Activated CD8-positive, alpha-beta T cell treated with anti-CD3 and anti-CD28 coated beads for 36 hours (primary cell): ENCODE results near the gene ARHGAP31. TPM values are rescaled to one million over a fixed set of nuclear protein-coding genes. Genes with fewer than 3 reads are reported as not detected.

Experiments used
- ATAC-seq: fragments of 200-7000 bp; cut with Tn5 transposase; one replicate; pipeline ENCODE4 v1.10.0; 2021; ENCODE audit warnings: mild to moderate bottlenecking, moderate library complexity
- CTCF ChIA-PET: fragments of 350-600 bp; sonication (Branson Sonifier 250); formaldehyde crosslinking; loops from one replicate; lab custom pipeline; 2021; ENCODE audit warnings: antibody characterized with exemption; lab: Charles Lee
- POLR2A ChIA-PET: fragments of 350-600 bp; sonication (Branson Sonifier 250); formaldehyde crosslinking; loops from one replicate; lab custom pipeline; 2021; ENCODE audit warnings: antibody characterized with exemption; lab: Charles Lee
- DNase-seq: peaks from one replicate; pipeline ENCODE4 v3.0.0-alpha.2; 2020
- H3K27ac Mint-ChIP-seq: one replicate; pipeline ENCODE4 v1.8.0; 2021; ENCODE audit warnings: mild to moderate bottlenecking, mixed read lengths
- H3K27me3 Mint-ChIP-seq: one replicate; pipeline ENCODE4 v1.8.0; 2021; ENCODE audit warnings: mixed read lengths
- H3K36me3 Mint-ChIP-seq: one replicate; pipeline ENCODE4 v1.8.0; 2021; ENCODE audit warnings: low read depth, mixed read lengths
- H3K4me1 Mint-ChIP-seq: one replicate; pipeline ENCODE4 v1.8.0; 2021; ENCODE audit warnings: low read depth, mixed read lengths
- H3K4me3 Mint-ChIP-seq: one replicate; pipeline ENCODE4 v1.8.0; 2021; ENCODE audit warnings: mild to moderate bottlenecking, moderate library complexity, mixed read lengths
- H3K9me3 Mint-ChIP-seq: one replicate; pipeline ENCODE4 v1.8.0; 2021; ENCODE audit warnings: mixed read lengths
- CTCF ChIP-seq: fragments of 200-600 bp; IDR thresholded peaks from one replicate; pipeline ENCODE4 v1.8.0; 2022; ENCODE audit warnings: antibody characterized with exemption, mild to moderate bottlenecking
- intact Hi-C: fragments of 100-400 bp; cut with micrococcal nuclease; formaldehyde crosslinking; loops from one replicate; pipeline ENCODE4 v1.10.0; 2022
- total RNA-seq, 2 experiments: library from RNA; stranded (reverse); gene quantifications; one replicate each; pipeline ENCODE4 v1.2.3, GENCODE V29; 2021

The ARHGAP31 gene
- total RNA-seq, 2 experiments from 2014 or later, result 6.6 to 8.0 TPM

GRCh38 chr3:119427669-119428068, 133.5 kb downstream of the ARHGAP31 start:
- CTCF ChIA-PET, result interaction anchor here (0.7 to 1.1 kb wide), 2 partner anchors 11 to 92 kb away, joined by 3 read pairs; no protein-coding TSS in a partner anchor
- Mint-ChIP-seq H3K27me3 (no peaks in the 10 kb centered on the region), H3K36me3 (peaks cover 50% of the 10 kb centered on the region), H3K4me3 (no peak overlapping the region), H3K4me1 (no peaks in the 10 kb centered on the region), H3K9me3 (peaks cover 45% of the 10 kb centered on the region), H3K27ac (no peak overlapping the region)
- DNase-seq (no peak), ATAC-seq (no peak)
- POLR2A ChIA-PET, result interaction anchor here (0.6 to 1.5 kb wide), 3 partner anchors 30 to 417 kb away, joined by 3 to 6 read pairs (median 5); no protein-coding TSS in a partner anchor
- intact Hi-C loops, result no loop called here
- no peak for TF ChIP-seq CTCF

- no peak overlapping the region for H3K4me3 Mint-ChIP-seq
- no peak overlapping the region for H3K27ac Mint-ChIP-seq
- ChIA-PET POLR2A (interaction anchor here (1.5 kb wide), 1 partner anchor 31 kb away, joined by 6 read pairs; no protein-coding TSS in a partner anchor), CTCF (interaction anchor here (1.1 to 1.3 kb wide), 2 partner anchors 12 to 20 kb away, joined by 3 to 4 read pairs; no protein-coding TSS in a partner anchor)
- H3K27me3 Mint-ChIP-seq, result no peaks in the 10 kb centered on the region
- H3K36me3 Mint-ChIP-seq, result peaks cover 59% of the 10 kb centered on the region
- H3K4me1 Mint-ChIP-seq, result no peaks in the 10 kb centered on the region
- DNase-seq, result peak; percentile 5
- intact Hi-C loops, result no loop called here
- H3K9me3 Mint-ChIP-seq, result peaks cover 45% of the 10 kb centered on the region
- no peak for TF ChIP-seq CTCF
- no peak for ATAC-seq
These were observed 134.4 kb downstream of the ARHGAP31 start for GRCh38 chr3:119428538-119428937.

GRCh38 chr3:119433613-119434325, 139.6 kb downstream of the ARHGAP31 start:
- TF ChIP-seq CTCF, result no peak
- Mint-ChIP-seq H3K27me3 (no peaks in the 10 kb centered on the region), H3K4me3 (no peak overlapping the region), H3K36me3 (peaks cover 83% of the 10 kb centered on the region), H3K27ac (no peak overlapping the region), H3K4me1 (no peaks in the 10 kb centered on the region), H3K9me3 (peaks cover 17% of the 10 kb centered on the region)
- no peak for DNase-seq
- intact Hi-C loops, result no loop called here
- CTCF ChIA-PET, result interaction anchor here (1.1 to 1.5 kb wide), 2 partner anchors 11 to 160 kb away, joined by 3 to 4 read pairs; no protein-coding TSS in a partner anchor
- POLR2A ChIA-PET, result no interaction called here
- no peak for ATAC-seq

GRCh38 chr3:119434703-119435102, 140.5 kb downstream of the ARHGAP31 start:
- Mint-ChIP-seq H3K27me3 (no peaks in the 10 kb centered on the region), H3K4me3 (no peak overlapping the region), H3K36me3 (peaks cover 74% of the 10 kb centered on the region), H3K9me3 (peaks cover 10% of the 10 kb centered on the region), H3K4me1 (no peaks in the 10 kb centered on the region), H3K27ac (no peak overlapping the region)
- DNase-seq, result no peak
- ATAC-seq, result no peak
- TF ChIP-seq CTCF, result no peak
- intact Hi-C loops, result no loop called here
- ChIA-PET POLR2A (interaction anchor here (0.8 kb wide), 1 partner anchor 28 kb away, joined by 4 read pairs; the partner anchor contains the start of gene TMEM39A), CTCF (interaction anchor here (1.1 to 1.5 kb wide), 2 partner anchors 11 to 161 kb away, joined by 3 to 4 read pairs; no protein-coding TSS in a partner anchor)

GRCh38 chr3:119436977-119437376, 142.8 kb downstream of the ARHGAP31 start:
- no peaks in the 10 kb centered on the region for H3K4me1 Mint-ChIP-seq
- DNase-seq, result no peak
- no peak overlapping the region for H3K4me3 Mint-ChIP-seq
- H3K9me3 Mint-ChIP-seq, result no peaks in the 10 kb centered on the region
- no peaks in the 10 kb centered on the region for H3K27me3 Mint-ChIP-seq
- peaks cover 66% of the 10 kb centered on the region for H3K36me3 Mint-ChIP-seq
- ChIA-PET CTCF (interaction anchor here (1.6 kb wide), 1 partner anchor 17 kb away, joined by 4 read pairs; no protein-coding TSS in a partner anchor), POLR2A (no interaction called here)
- no peak for ATAC-seq
- no peak overlapping the region for H3K27ac Mint-ChIP-seq
- intact Hi-C loops, result no loop called here
- TF ChIP-seq CTCF, result no peak
